Neural cell (in vitro differentiated cells): ENCODE results near the gene GNG7. TPM values are rescaled to one million over a fixed set of nuclear protein-coding genes. Genes with fewer than 3 reads are reported as not detected.

Source experiments
- H2AFZ ChIP-seq: fragments of 200-600, 300-800 bp; sonication (generic), shearing (Covaris generic); 2 replicates; pipeline ENCODE4 v1.6.0; 2014; ENCODE audit warnings: low read depth, mild to moderate bottlenecking, antibody characterized with exemption, low read length, moderate library complexity
- H3F3A ChIP-seq: fragments of 200-600 bp; shearing (Covaris generic); 2 replicates; pipeline ENCODE4 v1.6.1; 2016; ENCODE audit warnings: mild to moderate bottlenecking, moderate library complexity, mixed read lengths, antibody characterized with exemption, low read length; ENCODE audit not compliant: insufficient read depth, poor library complexity, severe bottlenecking
- H3K27ac ChIP-seq: fragments of 200-600, 300-800 bp; sonication (generic), shearing (Covaris generic); 2 replicates; pipeline ENCODE4 v1.5.1; 2014; ENCODE audit warnings: mild to moderate bottlenecking, low read length, moderate library complexity
- H3K27me3 ChIP-seq: fragments of 300-800, 200-600 bp; sonication (generic), shearing (Covaris generic); 2 replicates; pipeline ENCODE4 v1.6.0; 2014; ENCODE audit warnings: mild to moderate bottlenecking, low read depth, low read length, moderate library complexity; ENCODE audit not compliant: insufficient read depth
- H3K36me3 ChIP-seq: fragments of 300-800, 200-600 bp; sonication (generic), shearing (Covaris generic); 2 replicates; pipeline ENCODE4 v1.5.1; 2014; ENCODE audit warnings: mild to moderate bottlenecking, antibody characterized with exemption, low read length, moderate library complexity; ENCODE audit not compliant: insufficient read depth
- H3K4me2 ChIP-seq: fragments of 300-800, 200-600 bp; sonication (generic), shearing (Covaris generic); 2 replicates; pipeline ENCODE4 v1.6.0; 2014; ENCODE audit warnings: mild to moderate bottlenecking, low read length
- H3K4me3 ChIP-seq: fragments of 300-800, 200-600 bp; sonication (generic), shearing (Covaris generic); 2 replicates; pipeline ENCODE4 v1.5.1; 2014; ENCODE audit warnings: mild to moderate bottlenecking, low read length, moderate library complexity
- H3K79me2 ChIP-seq: fragments of 200-600 bp; shearing (Covaris generic); replicated peaks from 2 replicates; pipeline ENCODE4 v1.6.0; 2014; ENCODE audit warnings: mild to moderate bottlenecking, low read length, moderate library complexity; ENCODE audit not compliant: insufficient read depth
- H3K9ac ChIP-seq: fragments of 300-800, 200-600 bp; sonication (generic), shearing (Covaris generic); 2 replicates; pipeline ENCODE4 v1.6.1; 2016; ENCODE audit warnings: mild to moderate bottlenecking, low read length, mixed read lengths
- H3K9me2 ChIP-seq: fragments of 200-600 bp; shearing (Covaris generic); 2 replicates; pipeline ENCODE4 v1.6.1; 2016; ENCODE audit warnings: mild to moderate bottlenecking, low read length, mixed read lengths; ENCODE audit not compliant: insufficient read depth
- H3K9me3 ChIP-seq: fragments of 200-600, 300-800 bp; sonication (generic), shearing (Covaris generic); 2 replicates; pipeline ENCODE4 v1.6.1; 2016; ENCODE audit warnings: mild to moderate bottlenecking, mixed run types, low read length, moderate library complexity, mixed read lengths
- H4K20me1 ChIP-seq: fragments of 200-600 bp; shearing (Covaris generic); 2 replicates; pipeline ENCODE4 v1.6.1; 2016; ENCODE audit warnings: mild to moderate bottlenecking, mixed run types; ENCODE audit not compliant: insufficient read depth
- CTCF ChIP-seq: fragments of 450-650 bp; IDR thresholded peaks from 2 replicates; pipeline ENCODE4 v1.5.1; 2014; ENCODE audit warnings: antibody characterized with exemption, mild to moderate bottlenecking, moderate library complexity; ENCODE audit not compliant: poor library complexity, severe bottlenecking
- EP300 ChIP-seq: fragments of 450-650 bp; conservative IDR thresholded peaks from 2 replicates; pipeline ENCODE4 v1.6.1; 2014; ENCODE audit warnings: antibody characterized with exemption, mild to moderate bottlenecking, moderate library complexity; ENCODE audit not compliant: poor library complexity, severe bottlenecking
- EZH2 ChIP-seq: fragments of 200-600, 300-800 bp; shearing (Covaris generic), sonication (generic); IDR thresholded peaks from 2 replicates; pipeline ENCODE4 v1.6.1; 2014; ENCODE audit warnings: antibody characterized with exemption, low read length, borderline replicate concordance, mild to moderate bottlenecking; ENCODE audit not compliant: insufficient read depth, poor library complexity, severe bottlenecking
- MXI1 ChIP-seq: fragments of 450-650 bp; conservative IDR thresholded peaks from 2 replicates; pipeline ENCODE4 v1.6.1; 2014; ENCODE audit warnings: antibody characterized with exemption, mild to moderate bottlenecking; ENCODE audit not compliant: poor library complexity, severe bottlenecking
- POLR2AphosphoS5 ChIP-seq: IDR thresholded peaks from 2 replicates; pipeline ENCODE4 v1.6.1; 2012
- RAD21 ChIP-seq: fragments of 450-650 bp; conservative IDR thresholded peaks from 2 replicates; pipeline ENCODE4 v1.6.1; 2014; ENCODE audit warnings: antibody characterized with exemption, mild to moderate bottlenecking, moderate library complexity
- SMC3 ChIP-seq: fragments of 450-650 bp; conservative IDR thresholded peaks from 2 replicates; pipeline ENCODE4 v1.6.1; 2014; ENCODE audit warnings: antibody characterized with exemption, mild to moderate bottlenecking, moderate library complexity; ENCODE audit not compliant: poor library complexity
- TAF1 ChIP-seq: IDR thresholded peaks from 2 replicates; pipeline ENCODE4 v1.6.1; 2012; ENCODE audit warnings: low read depth
- polyA plus RNA-seq: library from polyadenylated mRNA; depleted of rRNA; stranded (reverse); fragments of >200 nt; gene quantifications from 2 replicates; pipeline ENCODE4 v1.2.3, GENCODE V29; 2014
- TF ChIP-seq, protein P1 (sequence below): IDR thresholded peaks from 2 replicates; pipeline ENCODE4 v1.6.1; 2012; ENCODE audit warnings: borderline replicate concordance

GNG7 gene
- polyA plus RNA-seq, 1 donor from 2014 or later: 3.0 TPM

- H3K9ac ChIP-seq: no peak overlapping the region
- no peaks in the 10 kb centered on the region for H3K27me3 ChIP-seq
- H3K27ac ChIP-seq: no peak overlapping the region
- TF ChIP-seq EZH2 (no peak), MXI1 (no peak), TAF1 (no peak), CTCF (no peak), SMC3 (no peak), RAD21 (no peak), POLR2AphosphoS5 (no peak), EP300 (no peak)
- TF ChIP-seq, protein P1, sequence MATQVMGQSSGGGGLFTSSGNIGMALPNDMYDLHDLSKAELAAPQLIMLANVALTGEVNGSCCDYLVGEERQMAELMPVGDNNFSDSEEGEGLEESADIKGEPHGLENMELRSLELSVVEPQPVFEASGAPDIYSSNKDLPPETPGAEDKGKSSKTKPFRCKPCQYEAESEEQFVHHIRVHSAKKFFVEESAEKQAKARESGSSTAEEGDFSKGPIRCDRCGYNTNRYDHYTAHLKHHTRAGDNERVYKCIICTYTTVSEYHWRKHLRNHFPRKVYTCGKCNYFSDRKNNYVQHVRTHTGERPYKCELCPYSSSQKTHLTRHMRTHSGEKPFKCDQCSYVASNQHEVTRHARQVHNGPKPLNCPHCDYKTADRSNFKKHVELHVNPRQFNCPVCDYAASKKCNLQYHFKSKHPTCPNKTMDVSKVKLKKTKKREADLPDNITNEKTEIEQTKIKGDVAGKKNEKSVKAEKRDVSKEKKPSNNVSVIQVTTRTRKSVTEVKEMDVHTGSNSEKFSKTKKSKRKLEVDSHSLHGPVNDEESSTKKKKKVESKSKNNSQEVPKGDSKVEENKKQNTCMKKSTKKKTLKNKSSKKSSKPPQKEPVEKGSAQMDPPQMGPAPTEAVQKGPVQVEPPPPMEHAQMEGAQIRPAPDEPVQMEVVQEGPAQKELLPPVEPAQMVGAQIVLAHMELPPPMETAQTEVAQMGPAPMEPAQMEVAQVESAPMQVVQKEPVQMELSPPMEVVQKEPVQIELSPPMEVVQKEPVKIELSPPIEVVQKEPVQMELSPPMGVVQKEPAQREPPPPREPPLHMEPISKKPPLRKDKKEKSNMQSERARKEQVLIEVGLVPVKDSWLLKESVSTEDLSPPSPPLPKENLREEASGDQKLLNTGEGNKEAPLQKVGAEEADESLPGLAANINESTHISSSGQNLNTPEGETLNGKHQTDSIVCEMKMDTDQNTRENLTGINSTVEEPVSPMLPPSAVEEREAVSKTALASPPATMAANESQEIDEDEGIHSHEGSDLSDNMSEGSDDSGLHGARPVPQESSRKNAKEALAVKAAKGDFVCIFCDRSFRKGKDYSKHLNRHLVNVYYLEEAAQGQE: no peak
- H3K9me2 ChIP-seq: no peaks in the 10 kb centered on the region
- H3F3A ChIP-seq: no peaks in the 10 kb centered on the region
- H3K4me3 ChIP-seq: no peak overlapping the region
- H3K9me3 ChIP-seq: no peaks in the 10 kb centered on the region
- no peaks in the 10 kb centered on the region for H3K36me3 ChIP-seq
- no peaks in the 10 kb centered on the region for H4K20me1 ChIP-seq
- no peak overlapping the region for H2AFZ ChIP-seq
- H3K79me2 ChIP-seq: no peaks in the 10 kb centered on the region
- H3K4me2 ChIP-seq: no peak overlapping the region
Observed at GRCh38 chr19:2691951-2692350, 10.5 kb downstream of the GNG7 start.

- no peak overlapping the region for H2AFZ ChIP-seq
- no peaks in the 10 kb centered on the region for H3K9me3 ChIP-seq
- no peak overlapping the region for H3K9ac ChIP-seq
- no peaks in the 10 kb centered on the region for H3K36me3 ChIP-seq
- H3K9me2 ChIP-seq: no peaks in the 10 kb centered on the region
- no peaks in the 10 kb centered on the region for H3F3A ChIP-seq
- no peaks in the 10 kb centered on the region for H3K27me3 ChIP-seq
- no peaks in the 10 kb centered on the region for H3K79me2 ChIP-seq
- no peak overlapping the region for H3K27ac ChIP-seq
- no peak overlapping the region for H3K4me3 ChIP-seq
- TF ChIP-seq SMC3 (no peak), TAF1 (no peak), EZH2 (no peak), CTCF (no peak), POLR2AphosphoS5 (no peak), EP300 (no peak), MXI1 (no peak), RAD21 (no peak)
- TF ChIP-seq, protein P1: no peak
- H3K4me2 ChIP-seq: no peak overlapping the region
- no peaks in the 10 kb centered on the region for H4K20me1 ChIP-seq
Observed at GRCh38 chr19:2690856-2691255, 11.6 kb downstream of the GNG7 start.
